ENCODE measurements around the gene OLIG1. TPM values are rescaled to one million over a fixed set of nuclear protein-coding genes. Genes with fewer than 3 reads are reported as not detected.

Gene OLIG1
- total RNA-seq, 3 donors from 2014 or later = not detected

- Histone ChIP-seq H3K27ac (no peak within 1 kb of the TSS), H3K4me3 (peak within 1 kb of the TSS in 1 of 3 donors; percentile 39), H3K4me1 (peaks cover 0 to 5% of the 10 kb centered on the region in 2 donors), H3K9me3 (no peaks in the 10 kb centered on the region), H3K36me3 (no peaks in the 10 kb centered on the region), H3K27me3 (peaks cover 6 to 98% of the 10 kb centered on the region in 2 donors)
- no peak for DNase-seq (ENCODE audit: low spot score in 2 of 2)
- TF ChIP-seq, protein P1, sequence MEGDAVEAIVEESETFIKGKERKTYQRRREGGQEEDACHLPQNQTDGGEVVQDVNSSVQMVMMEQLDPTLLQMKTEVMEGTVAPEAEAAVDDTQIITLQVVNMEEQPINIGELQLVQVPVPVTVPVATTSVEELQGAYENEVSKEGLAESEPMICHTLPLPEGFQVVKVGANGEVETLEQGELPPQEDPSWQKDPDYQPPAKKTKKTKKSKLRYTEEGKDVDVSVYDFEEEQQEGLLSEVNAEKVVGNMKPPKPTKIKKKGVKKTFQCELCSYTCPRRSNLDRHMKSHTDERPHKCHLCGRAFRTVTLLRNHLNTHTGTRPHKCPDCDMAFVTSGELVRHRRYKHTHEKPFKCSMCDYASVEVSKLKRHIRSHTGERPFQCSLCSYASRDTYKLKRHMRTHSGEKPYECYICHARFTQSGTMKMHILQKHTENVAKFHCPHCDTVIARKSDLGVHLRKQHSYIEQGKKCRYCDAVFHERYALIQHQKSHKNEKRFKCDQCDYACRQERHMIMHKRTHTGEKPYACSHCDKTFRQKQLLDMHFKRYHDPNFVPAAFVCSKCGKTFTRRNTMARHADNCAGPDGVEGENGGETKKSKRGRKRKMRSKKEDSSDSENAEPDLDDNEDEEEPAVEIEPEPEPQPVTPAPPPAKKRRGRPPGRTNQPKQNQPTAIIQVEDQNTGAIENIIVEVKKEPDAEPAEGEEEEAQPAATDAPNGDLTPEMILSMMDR (IDR thresholded peaks at IDR 0.05) = no peak
- TF ChIP-seq POLR2AphosphoS5 (IDR thresholded peaks at IDR 0.05) = no peak
- no peak for TF ChIP-seq POLR2A (IDR thresholded peaks at IDR 0.05)
- intact Hi-C loops (cut with DNase I; ENCODE audit: low total_unique reads) = no loop called here
These were observed 44.2 kb upstream of the OLIG1 start, which contains the start of gene OLIG2 for GRCh38 chr21:33025489-33026442. TSS of gene OLIG2 (plus strand) at chr21:33025935. CDS start at chr21:33026863, 928 bp downstream.

DNA sequence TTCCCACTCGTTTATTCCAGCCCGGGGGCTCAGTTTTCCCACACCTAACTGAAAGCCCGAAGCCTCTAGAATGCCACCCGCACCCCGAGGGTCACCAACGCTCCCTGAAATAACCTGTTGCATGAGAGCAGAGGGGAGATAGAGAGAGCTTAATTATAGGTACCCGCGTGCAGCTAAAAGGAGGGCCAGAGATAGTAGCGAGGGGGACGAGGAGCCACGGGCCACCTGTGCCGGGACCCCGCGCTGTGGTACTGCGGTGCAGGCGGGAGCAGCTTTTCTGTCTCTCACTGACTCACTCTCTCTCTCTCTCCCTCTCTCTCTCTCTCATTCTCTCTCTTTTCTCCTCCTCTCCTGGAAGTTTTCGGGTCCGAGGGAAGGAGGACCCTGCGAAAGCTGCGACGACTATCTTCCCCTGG is 43.5 kb upstream of the OLIG1 start:
- Histone ChIP-seq H3K4me3 (no peak overlapping the region), H3K4me1 (peaks cover 0 to 5% of the 10 kb centered on the region in 2 donors), H3K36me3 (no peaks in the 10 kb centered on the region), H3K27ac (no peak overlapping the region), H3K27me3 (peaks cover 6 to 98% of the 10 kb centered on the region in 2 donors), H3K9me3 (no peaks in the 10 kb centered on the region)
- TF ChIP-seq, protein P1 (IDR thresholded peaks at IDR 0.05) = no peak
- TF ChIP-seq POLR2AphosphoS5 (IDR thresholded peaks at IDR 0.05) (no peak), POLR2A (IDR thresholded peaks at IDR 0.05) (no peak)
- DNase-seq (ENCODE audit: low spot score in 2 of 2) = no peak
- intact Hi-C loops (cut with DNase I; ENCODE audit: low total_unique reads) = no loop called here

DNA sequence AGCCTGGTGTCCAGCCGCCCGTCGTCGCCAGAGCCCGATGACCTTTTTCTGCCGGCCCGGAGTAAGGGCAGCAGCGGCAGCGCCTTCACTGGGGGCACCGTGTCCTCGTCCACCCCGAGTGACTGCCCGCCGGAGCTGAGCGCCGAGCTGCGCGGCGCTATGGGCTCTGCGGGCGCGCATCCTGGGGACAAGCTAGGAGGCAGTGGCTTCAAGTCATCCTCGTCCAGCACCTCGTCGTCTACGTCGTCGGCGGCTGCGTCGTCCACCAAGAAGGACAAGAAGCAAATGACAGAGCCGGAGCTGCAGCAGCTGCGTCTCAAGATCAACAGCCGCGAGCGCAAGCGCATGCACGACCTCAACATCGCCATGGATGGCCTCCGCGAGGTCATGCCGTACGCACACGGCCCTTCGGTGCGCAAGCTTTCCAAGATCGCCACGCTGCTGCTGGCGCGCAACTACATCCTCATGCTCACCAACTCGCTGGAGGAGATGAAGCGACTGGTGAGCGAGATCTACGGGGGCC is 43.0 kb upstream of the OLIG1 start:
- Histone ChIP-seq H3K36me3 (no peaks in the 10 kb centered on the region), H3K4me3 (peak overlapping the region in 1 of 3 donors; percentile 25), H3K4me1 (peaks cover 0 to 5% of the 10 kb centered on the region in 2 donors), H3K27me3 (peaks cover 6 to 98% of the 10 kb centered on the region in 2 donors), H3K9me3 (no peaks in the 10 kb centered on the region), H3K27ac (no peak overlapping the region)
- no peak for DNase-seq (ENCODE audit: low spot score in 2 of 2)
- TF ChIP-seq, protein P1 (IDR thresholded peaks at IDR 0.05) = no peak
- TF ChIP-seq POLR2A (IDR thresholded peaks at IDR 0.05) = no peak
- no peak for TF ChIP-seq POLR2AphosphoS5 (IDR thresholded peaks at IDR 0.05)
- intact Hi-C loops (cut with DNase I; ENCODE audit: low total_unique reads) = no loop called here

- no peak for DNase-seq (ENCODE audit: low spot score in 2 of 2)
- H3K4me1 ChIP-seq = peaks cover 0 to 5% of the 10 kb centered on the region in 2 donors
- intact Hi-C loops (cut with DNase I; ENCODE audit: low total_unique reads) = no loop called here
- no peaks in the 10 kb centered on the region for H3K9me3 ChIP-seq
- TF ChIP-seq POLR2AphosphoS5 (IDR thresholded peaks at IDR 0.05) (no peak), POLR2A (IDR thresholded peaks at IDR 0.05) (no peak)
- TF ChIP-seq, protein P1 (IDR thresholded peaks at IDR 0.05) = no peak
- no peaks in the 10 kb centered on the region for H3K36me3 ChIP-seq
- H3K27me3 ChIP-seq = peaks cover 6 to 98% of the 10 kb centered on the region in 2 donors
- no peak overlapping the region for H3K27ac ChIP-seq
- peak overlapping the region in 1 of 3 donors; percentile 25 for H3K4me3 ChIP-seq
These were observed 42.3 kb upstream of the OLIG1 start for GRCh38 chr21:33027401-33028286.
